CD14-positive monocyte (primary cell): ENCODE measurements around the gene CNTNAP2. TPM values are rescaled to one million over a fixed set of nuclear protein-coding genes. Genes with fewer than 3 reads are reported as not detected.

Experiments
- DNase-seq, 3 donors: peaks; one replicate each; pipeline ENCODE4 v3.0.0-alpha.2; 2011 to 2022
- H2AFZ ChIP-seq: 2 replicates; pipeline ENCODE4 v1.6.0; 2012; ENCODE audit warnings: mild to moderate bottlenecking, low read depth, low read length, inconsistent platforms; ENCODE audit not compliant: insufficient read depth, poor library complexity, severe bottlenecking
- H3K27ac ChIP-seq, 2 donors: 1 replicate in 1 of 2; 2 replicates in 1 of 2; pipeline ENCODE4 v1.5.1; 2012 to 2013; ENCODE audit warnings: low read length in 2 of 2, control low read depth in 1 of 2, inconsistent platforms in 1 of 2, low read depth in 1 of 2, mild to moderate bottlenecking in 1 of 2
- H3K27me3 ChIP-seq, 2 donors: one replicate each; pipeline versions ENCODE4 v1.6.0 to v1.6.1; 2011 to 2013; ENCODE audit warnings: low read length in 2 of 2; ENCODE audit not compliant: control insufficient read depth in 2 of 2, insufficient read depth in 2 of 2
- H3K36me3 ChIP-seq, 2 donors: replicated peaks in 1 of 2; 1 replicate in 1 of 2; 2 replicates in 1 of 2; pipeline versions ENCODE4 v1.5.1 to v1.6.1; 2012 to 2013; ENCODE audit warnings: low read length in 2 of 2, control low read depth in 1 of 2, inconsistent platforms in 1 of 2, mild to moderate bottlenecking in 1 of 2; ENCODE audit not compliant: insufficient read depth in 2 of 2, control insufficient read depth in 1 of 2
- H3K4me1 ChIP-seq, 2 donors: 1 replicate in 1 of 2; 2 replicates in 1 of 2; pipeline versions ENCODE4 v1.5.1 to v1.6.1; 2012 to 2013; ENCODE audit warnings: low read length in 2 of 2, control low read depth in 1 of 2, inconsistent platforms in 1 of 2, mild to moderate bottlenecking in 1 of 2, moderate library complexity in 1 of 2; ENCODE audit not compliant: insufficient read depth in 2 of 2, control insufficient read depth in 1 of 2
- H3K4me2 ChIP-seq: replicated peaks from 2 replicates; pipeline ENCODE3; 2012; ENCODE audit warnings: low read length, moderate library complexity, mild to moderate bottlenecking; ENCODE audit not compliant: poor library complexity, severe bottlenecking; ENCODE audit errors: extremely low read depth
- H3K4me3 ChIP-seq, 3 experiments: fragments of 200-600 bp in 1 of 3; sonication (generic) in 1 of 3; replicated peaks in 1 of 3; 1 replicate in 2 of 3; 2 replicates in 1 of 3; pipeline ENCODE4 v1.5.1; 2011 to 2013; ENCODE audit warnings: low read length in 3 of 3, mild to moderate bottlenecking in 3 of 3, control low read depth in 2 of 3, low read depth in 2 of 3, inconsistent platforms in 1 of 3, moderate library complexity in 1 of 3
- H3K79me2 ChIP-seq: 2 replicates; pipeline ENCODE4 v1.6.0; 2012; ENCODE audit warnings: mild to moderate bottlenecking, control low read depth, inconsistent platforms, low read length, moderate library complexity; ENCODE audit not compliant: insufficient read depth
- H3K9ac ChIP-seq: 2 replicates; pipeline ENCODE4 v1.6.0; 2017; ENCODE audit warnings: low read length, mild to moderate bottlenecking; ENCODE audit not compliant: insufficient read depth, poor library complexity, severe bottlenecking
- H3K9me3 ChIP-seq, 2 donors: replicated peaks in 1 of 2; 1 replicate in 1 of 2; 2 replicates in 1 of 2; pipeline versions ENCODE4 v1.5.1 to v1.6.1; 2012 to 2013; ENCODE audit warnings: low read length in 2 of 2, control low read depth in 1 of 2; ENCODE audit not compliant: control insufficient read depth in 1 of 2, insufficient read depth in 1 of 2
- H4K20me1 ChIP-seq: 2 replicates; pipeline ENCODE4 v1.6.0; 2012; ENCODE audit warnings: mild to moderate bottlenecking, low read length, control low read depth, moderate library complexity; ENCODE audit not compliant: insufficient read depth
- H3K27ac Mint-ChIP-seq, 7 donors: one replicate each; pipeline ENCODE4 v1.8.0; 2020; ENCODE audit warnings: mild to moderate bottlenecking in 7 of 7, mixed read lengths in 7 of 7, moderate library complexity in 6 of 7, inconsistent platforms in 2 of 7
- H3K27me3 Mint-ChIP-seq, 3 donors: one replicate each; pipeline ENCODE4 v1.8.0; 2021 to 2022; ENCODE audit warnings: low read depth in 3 of 3, mild to moderate bottlenecking in 3 of 3, mixed read lengths in 3 of 3, moderate library complexity in 3 of 3, inconsistent platforms in 1 of 3
- H3K36me3 Mint-ChIP-seq, 2 donors: one replicate each; pipeline ENCODE4 v1.8.0; 2020; ENCODE audit warnings: mixed read lengths in 2 of 2, inconsistent platforms in 1 of 2, mild to moderate bottlenecking in 1 of 2
- H3K4me1 Mint-ChIP-seq: one replicate; pipeline ENCODE4 v1.8.0; 2020; ENCODE audit warnings: mild to moderate bottlenecking, mixed read lengths
- H3K4me3 Mint-ChIP-seq, 2 donors: one replicate each; pipeline ENCODE4 v1.8.0; 2020; ENCODE audit warnings: mild to moderate bottlenecking in 2 of 2, mixed read lengths in 2 of 2, moderate library complexity in 1 of 2
- H3K9me3 Mint-ChIP-seq, 7 donors: one replicate each; pipeline ENCODE4 v1.8.0; 2020 to 2022; ENCODE audit warnings: mixed read lengths in 7 of 7, mild to moderate bottlenecking in 6 of 7, moderate library complexity in 6 of 7, inconsistent platforms in 2 of 7
- WGBS: methylation state at CpG from one replicate; pipeline ENCODE4 v1.1.5; 2013; ENCODE audit warnings: missing lambda C conversion rate; ENCODE audit not compliant: insufficient coverage; 5-methylcytosine and 5-hydroxymethylcytosine counted together
- intact Hi-C, 2 donors: fragments of 100-400 bp; cut with micrococcal nuclease; formaldehyde crosslinking; loops; one replicate each; pipeline versions ENCODE4 v1.15.0 to v1.15.1; 2023
- polyA plus RNA-seq, 3 donors: library from polyadenylated mRNA; depleted of rRNA in 1 of 3; unstranded in 2 of 3; stranded (reverse) in 1 of 3; fragments of 300-500 nt in 2 of 3; fragments of >200 nt in 1 of 3; fragmentation: Illumina TruSeq in 2 of 3; gene quantifications; 1 replicate in 2 of 3; 2 replicates in 1 of 3; pipeline ENCODE4 v1.2.3, GENCODE V29; 2012 to 2021
- TF ChIP-seq, protein P1 (sequence below): fragments of 200-600 bp; IDR thresholded peaks from one replicate; pipeline ENCODE4 v1.8.0; 2022; ENCODE audit warnings: antibody characterized with exemption, mild to moderate bottlenecking

CNTNAP2 gene
- polyA plus RNA-seq, 3 donors, result 0.01 TPM; not detected in 2

DNA sequence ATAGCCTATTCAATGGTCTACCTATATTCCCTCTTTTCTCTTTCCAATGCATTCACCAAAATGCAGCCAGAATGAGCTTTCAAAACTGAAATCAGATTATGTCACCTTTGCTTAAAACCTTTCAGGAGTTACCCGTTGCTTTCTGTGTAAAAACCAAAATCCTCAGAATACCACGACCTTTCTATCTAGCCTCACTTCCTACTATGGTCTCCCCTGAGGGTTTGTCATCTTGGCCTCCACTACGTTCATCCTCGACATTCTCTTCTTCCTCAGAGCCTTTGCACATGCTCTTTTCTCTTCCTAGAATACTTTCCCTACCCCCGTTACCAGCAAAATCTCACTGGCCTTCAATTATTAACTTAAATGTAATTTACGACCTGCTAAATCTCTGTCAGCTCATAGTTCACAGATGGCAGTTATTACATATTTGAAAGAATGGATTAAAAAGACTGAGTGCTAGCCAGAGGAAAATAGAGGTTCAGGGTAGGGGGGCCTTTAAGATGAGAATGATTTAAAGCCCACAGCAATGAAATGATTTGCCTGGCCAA lies 2093.1 kb downstream of the CNTNAP2 start:
- no peaks in the 10 kb centered on the region for H3K4me1 ChIP-seq
- 92% methylated on average over 4 of the region's 6 CpGs for WGBS
- H3K27ac Mint-ChIP-seq, result no peak overlapping the region

DNA sequence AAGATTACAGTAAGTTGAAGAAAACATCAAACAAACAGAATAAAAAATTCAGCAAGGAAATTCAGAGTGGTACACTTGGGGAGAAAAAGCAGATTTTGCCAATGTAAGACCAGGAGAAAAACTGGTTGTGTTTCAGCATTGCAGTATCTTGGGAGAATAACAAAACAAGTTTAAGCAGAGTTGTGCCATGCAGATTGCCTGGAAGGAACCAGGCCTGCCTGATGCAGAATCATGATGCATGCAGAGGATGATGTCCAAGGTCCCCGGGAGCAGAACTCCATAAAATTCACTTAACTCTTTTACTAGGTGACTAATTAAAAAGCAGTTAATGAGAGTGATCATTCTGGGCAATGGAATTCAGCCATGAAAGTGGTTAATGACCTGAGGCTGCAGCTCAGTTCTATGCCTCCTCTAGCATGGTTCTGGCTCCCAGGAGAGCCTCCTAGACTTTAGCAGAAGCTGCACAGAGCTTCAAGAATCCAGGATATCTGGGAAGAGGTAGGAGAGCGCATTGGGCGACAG lies 2094.3 kb downstream of the CNTNAP2 start:
- Mint-ChIP-seq H3K27me3 (peaks cover 0 to 6% (median 0%) of the 10 kb centered on the region in 3 donors), H3K27ac (no peak overlapping the region)

More for the DNA sequence above, 2093.1 kb downstream of the CNTNAP2 start:
- TF ChIP-seq, protein P1, sequence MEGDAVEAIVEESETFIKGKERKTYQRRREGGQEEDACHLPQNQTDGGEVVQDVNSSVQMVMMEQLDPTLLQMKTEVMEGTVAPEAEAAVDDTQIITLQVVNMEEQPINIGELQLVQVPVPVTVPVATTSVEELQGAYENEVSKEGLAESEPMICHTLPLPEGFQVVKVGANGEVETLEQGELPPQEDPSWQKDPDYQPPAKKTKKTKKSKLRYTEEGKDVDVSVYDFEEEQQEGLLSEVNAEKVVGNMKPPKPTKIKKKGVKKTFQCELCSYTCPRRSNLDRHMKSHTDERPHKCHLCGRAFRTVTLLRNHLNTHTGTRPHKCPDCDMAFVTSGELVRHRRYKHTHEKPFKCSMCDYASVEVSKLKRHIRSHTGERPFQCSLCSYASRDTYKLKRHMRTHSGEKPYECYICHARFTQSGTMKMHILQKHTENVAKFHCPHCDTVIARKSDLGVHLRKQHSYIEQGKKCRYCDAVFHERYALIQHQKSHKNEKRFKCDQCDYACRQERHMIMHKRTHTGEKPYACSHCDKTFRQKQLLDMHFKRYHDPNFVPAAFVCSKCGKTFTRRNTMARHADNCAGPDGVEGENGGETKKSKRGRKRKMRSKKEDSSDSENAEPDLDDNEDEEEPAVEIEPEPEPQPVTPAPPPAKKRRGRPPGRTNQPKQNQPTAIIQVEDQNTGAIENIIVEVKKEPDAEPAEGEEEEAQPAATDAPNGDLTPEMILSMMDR, result no peak
- H3K4me3 ChIP-seq, result no peak overlapping the region
- H3K27ac ChIP-seq, result no peak overlapping the region
- peaks cover 0 to 6% (median 0%) of the 10 kb centered on the region in 3 donors for H3K27me3 Mint-ChIP-seq
- H2AFZ ChIP-seq, result no peak overlapping the region
- H3K36me3 ChIP-seq, result no peaks in the 10 kb centered on the region
- H3K79me2 ChIP-seq, result no peaks in the 10 kb centered on the region
- no peaks in the 10 kb centered on the region for H3K36me3 Mint-ChIP-seq
- no peaks in the 10 kb centered on the region for H3K27me3 ChIP-seq
- H4K20me1 ChIP-seq, result no peaks in the 10 kb centered on the region
- no peak overlapping the region for H3K4me3 Mint-ChIP-seq
- H3K9ac ChIP-seq, result no peak overlapping the region
- intact Hi-C loops, result no loop called here
- DNase-seq, result no peak
- peaks cover 0 to 11% (median 3%) of the 10 kb centered on the region in 7 donors for H3K9me3 Mint-ChIP-seq
- H3K4me2 ChIP-seq, result no peak overlapping the region
- H3K9me3 ChIP-seq, result peaks cover 0 to 3% of the 10 kb centered on the region in 2 donors
- H3K4me1 Mint-ChIP-seq, result no peaks in the 10 kb centered on the region

More for the DNA sequence above, 2094.3 kb downstream of the CNTNAP2 start:
- no peaks in the 10 kb centered on the region for H3K4me1 Mint-ChIP-seq
- no peaks in the 10 kb centered on the region for H3K36me3 Mint-ChIP-seq
- H3K27me3 ChIP-seq, result no peaks in the 10 kb centered on the region
- no peaks in the 10 kb centered on the region for H3K4me1 ChIP-seq
- no peak overlapping the region for H3K4me3 Mint-ChIP-seq
- no peak overlapping the region for H3K4me3 ChIP-seq
- no peak overlapping the region for H2AFZ ChIP-seq
- H3K36me3 ChIP-seq, result no peaks in the 10 kb centered on the region
- H3K9me3 ChIP-seq, result peaks cover 0 to 3% of the 10 kb centered on the region in 2 donors
- no peak for DNase-seq
- intact Hi-C loops, result no loop called here
- TF ChIP-seq, protein P1, result no peak
- 100% methylated on average over 2 of the region's 3 CpGs for WGBS
- H3K4me2 ChIP-seq, result no peak overlapping the region
- no peak overlapping the region for H3K9ac ChIP-seq
- H3K79me2 ChIP-seq, result no peaks in the 10 kb centered on the region
- H3K27ac ChIP-seq, result no peak overlapping the region
- no peaks in the 10 kb centered on the region for H4K20me1 ChIP-seq
- H3K9me3 Mint-ChIP-seq, result peaks cover 0 to 11% (median 3%) of the 10 kb centered on the region in 7 donors
